Neural crest cell (in vitro differentiated cells): ENCODE results near the gene NOS1AP. TPM values are rescaled to one million over a fixed set of nuclear protein-coding genes. Genes with fewer than 3 reads are reported as not detected.

Source experiments
- DNase-seq: peaks from one replicate; pipeline ENCODE4 v3.0.0; 2021; ENCODE audit warnings: low read depth, mixed read lengths, low spot score
- H3K27ac Mint-ChIP-seq: one replicate; pipeline ENCODE4 v1.8.0; 2021; ENCODE audit warnings: mild to moderate bottlenecking, mixed read lengths; ENCODE audit not compliant: unreplicated experiment
- H3K27me3 Mint-ChIP-seq: 2 replicates; pipeline ENCODE4 v1.8.0; 2021; ENCODE audit warnings: low read depth, mild to moderate bottlenecking, mixed read lengths
- H3K36me3 Mint-ChIP-seq: 2 replicates; pipeline ENCODE4 v1.8.0; 2021; ENCODE audit warnings: low read depth, mild to moderate bottlenecking, mixed read lengths
- H3K4me1 Mint-ChIP-seq: 2 replicates; pipeline ENCODE4 v1.8.0; 2021; ENCODE audit warnings: mixed read lengths
- H3K4me3 Mint-ChIP-seq: one replicate; pipeline ENCODE4 v1.8.0; 2021; ENCODE audit warnings: mild to moderate bottlenecking, mixed read lengths
- H3K9me3 Mint-ChIP-seq: 2 replicates; pipeline ENCODE4 v1.8.0; 2021; ENCODE audit warnings: mixed read lengths
- CTCF ChIP-seq: fragments of 200-600 bp; sonication (generic); conservative IDR thresholded peaks from 2 replicates; pipeline ENCODE4 v1.5.0; 2021; ENCODE audit warnings: antibody characterized with exemption, mild to moderate bottlenecking
- total RNA-seq: library from RNA; stranded (reverse); gene quantifications from 2 replicates; pipeline ENCODE4 v1.2.1, GENCODE V29; 2021

Gene NOS1AP
- total RNA-seq, 1 donor from 2014 or later = 7.0 TPM

- H3K27me3 Mint-ChIP-seq = no peaks in the 10 kb centered on the region
- peaks cover 49% of the 10 kb centered on the region for H3K4me1 Mint-ChIP-seq
- no peak overlapping the region for H3K27ac Mint-ChIP-seq
- DNase-seq = no peak
- TF ChIP-seq CTCF = no peak
- peaks cover 3% of the 10 kb centered on the region for H3K9me3 Mint-ChIP-seq
- H3K36me3 Mint-ChIP-seq = no peaks in the 10 kb centered on the region
- H3K4me3 Mint-ChIP-seq = peak overlapping the region; percentile 14
These were observed 144.7 kb downstream of the NOS1AP start for GRCh38 chr1:162214202-162214601.

- TF ChIP-seq CTCF = no peak
- Mint-ChIP-seq H3K36me3 (no peaks in the 10 kb centered on the region), H3K4me3 (no peak overlapping the region), H3K27me3 (no peaks in the 10 kb centered on the region), H3K4me1 (peaks cover 58% of the 10 kb centered on the region), H3K9me3 (no peaks in the 10 kb centered on the region), H3K27ac (peak overlapping the region; percentile 85)
- no peak for DNase-seq
These were observed 146.4 kb downstream of the NOS1AP start for GRCh38 chr1:162215902-162216301.

GRCh38 chr1:162216604-162217003 lies 147.1 kb downstream of the NOS1AP start:
- Mint-ChIP-seq H3K4me3 (no peak overlapping the region), H3K4me1 (peaks cover 61% of the 10 kb centered on the region), H3K27me3 (no peaks in the 10 kb centered on the region), H3K27ac (no peak overlapping the region), H3K9me3 (no peaks in the 10 kb centered on the region), H3K36me3 (no peaks in the 10 kb centered on the region)
- TF ChIP-seq CTCF = no peak
- no peak for DNase-seq

GRCh38 chr1:162217706-162218105 lies 148.2 kb downstream of the NOS1AP start:
- Mint-ChIP-seq H3K9me3 (no peaks in the 10 kb centered on the region), H3K4me3 (no peak overlapping the region), H3K27me3 (no peaks in the 10 kb centered on the region), H3K27ac (no peak overlapping the region), H3K4me1 (peaks cover 70% of the 10 kb centered on the region), H3K36me3 (no peaks in the 10 kb centered on the region)
- TF ChIP-seq CTCF = no peak
- no peak for DNase-seq

GRCh38 chr1:162218546-162218945 lies 149.1 kb downstream of the NOS1AP start:
- TF ChIP-seq CTCF = no peak
- H3K4me3 Mint-ChIP-seq = peak overlapping the region; percentile 32
- DNase-seq = no peak
- H3K9me3 Mint-ChIP-seq = no peaks in the 10 kb centered on the region
- no peaks in the 10 kb centered on the region for H3K36me3 Mint-ChIP-seq
- H3K27ac Mint-ChIP-seq = no peak overlapping the region
- H3K4me1 Mint-ChIP-seq = peaks cover 73% of the 10 kb centered on the region
- H3K27me3 Mint-ChIP-seq = no peaks in the 10 kb centered on the region

GRCh38 chr1:162218975-162219374 lies 149.5 kb downstream of the NOS1AP start:
- no peak overlapping the region for H3K4me3 Mint-ChIP-seq

More at GRCh38 chr1:162218975-162219374, 149.5 kb downstream of the NOS1AP start:
- H3K9me3 Mint-ChIP-seq = no peaks in the 10 kb centered on the region
- peaks cover 72% of the 10 kb centered on the region for H3K4me1 Mint-ChIP-seq
- no peak overlapping the region for H3K27ac Mint-ChIP-seq
- DNase-seq = no peak
- no peak for TF ChIP-seq CTCF
- H3K36me3 Mint-ChIP-seq = no peaks in the 10 kb centered on the region
- no peaks in the 10 kb centered on the region for H3K27me3 Mint-ChIP-seq
